Type B pancreatic cell (in vitro differentiated cells): ENCODE measurements around the gene CEP97. TPM values are rescaled to one million over a fixed set of nuclear protein-coding genes. Genes with fewer than 3 reads are reported as not detected.

ENCODE experiments used
- DNase-seq: peaks from one replicate; pipeline ENCODE4 v3.0.0; 2021; ENCODE audit warnings: mixed read lengths; ENCODE audit not compliant: unreplicated experiment; ENCODE audit errors: extremely low spot score
- H3K27ac Mint-ChIP-seq: 2 replicates; pipeline ENCODE4 v1.8.0; 2021; ENCODE audit warnings: mild to moderate bottlenecking, mixed read lengths
- H3K27me3 Mint-ChIP-seq: 2 replicates; pipeline ENCODE4 v1.8.0; 2021; ENCODE audit warnings: mixed read lengths
- H3K36me3 Mint-ChIP-seq: 2 replicates; pipeline ENCODE4 v1.8.0; 2021; ENCODE audit warnings: mixed read lengths
- H3K4me1 Mint-ChIP-seq: one replicate; pipeline ENCODE4 v1.8.0; 2021; ENCODE audit warnings: mixed read lengths; ENCODE audit not compliant: unreplicated experiment
- H3K4me3 Mint-ChIP-seq: 2 replicates; pipeline ENCODE4 v1.8.0; 2021; ENCODE audit warnings: mild to moderate bottlenecking, mixed read lengths
- H3K9me3 Mint-ChIP-seq: 2 replicates; pipeline ENCODE4 v1.8.0; 2021; ENCODE audit warnings: mixed read lengths
- CTCF ChIP-seq: fragments of 200-600 bp; sonication (generic); conservative IDR thresholded peaks from 2 replicates; pipeline ENCODE4 v1.5.0; 2021; ENCODE audit warnings: antibody characterized with exemption, mild to moderate bottlenecking
- total RNA-seq: library from RNA; stranded (reverse); gene quantifications from 2 replicates; pipeline ENCODE4 v1.2.1, GENCODE V29; 2021; ENCODE audit warnings: low replicate concordance

CEP97 gene
- total RNA-seq, 1 donor from 2014 or later, result 24.2 TPM

GRCh38 chr3:101796077-101796680 is 71.8 kb downstream of the CEP97 start:
- Mint-ChIP-seq H3K4me1 (no peaks in the 10 kb centered on the region), H3K9me3 (no peaks in the 10 kb centered on the region), H3K36me3 (peaks cover 36% of the 10 kb centered on the region), H3K27me3 (no peaks in the 10 kb centered on the region), H3K27ac (no peak overlapping the region), H3K4me3 (no peak overlapping the region)
- no peak for DNase-seq
- no peak for TF ChIP-seq CTCF

GRCh38 chr3:101801174-101801573 is 76.8 kb downstream of the CEP97 start:
- no peak overlapping the region for H3K4me3 Mint-ChIP-seq
- H3K9me3 Mint-ChIP-seq, result no peaks in the 10 kb centered on the region
- peaks cover 3% of the 10 kb centered on the region for H3K4me1 Mint-ChIP-seq
- no peak for TF ChIP-seq CTCF
- peaks cover 13% of the 10 kb centered on the region for H3K36me3 Mint-ChIP-seq
- no peak overlapping the region for H3K27ac Mint-ChIP-seq
- no peaks in the 10 kb centered on the region for H3K27me3 Mint-ChIP-seq
- no peak for DNase-seq

GRCh38 chr3:101802179-101802578 is 77.8 kb downstream of the CEP97 start:
- Mint-ChIP-seq H3K4me1 (peaks cover 3% of the 10 kb centered on the region), H3K9me3 (no peaks in the 10 kb centered on the region), H3K36me3 (peaks cover 9% of the 10 kb centered on the region), H3K27me3 (no peaks in the 10 kb centered on the region), H3K4me3 (no peak overlapping the region), H3K27ac (no peak overlapping the region)
- no peak for TF ChIP-seq CTCF
- no peak for DNase-seq

- Mint-ChIP-seq H3K27ac (no peak overlapping the region), H3K27me3 (no peaks in the 10 kb centered on the region), H3K36me3 (peaks cover 9% of the 10 kb centered on the region), H3K4me1 (peaks cover 3% of the 10 kb centered on the region), H3K9me3 (no peaks in the 10 kb centered on the region), H3K4me3 (no peak overlapping the region)
- no peak for DNase-seq
- peak; percentile 94 for TF ChIP-seq CTCF
Measured at GRCh38 chr3:101803173-101803782, 78.9 kb downstream of the CEP97 start.

GRCh38 chr3:101803939-101804338 is 79.5 kb downstream of the CEP97 start:
- no peaks in the 10 kb centered on the region for H3K27me3 Mint-ChIP-seq
- TF ChIP-seq CTCF, result no peak
- H3K9me3 Mint-ChIP-seq, result no peaks in the 10 kb centered on the region
- H3K27ac Mint-ChIP-seq, result no peak overlapping the region
- no peak for DNase-seq
- H3K4me1 Mint-ChIP-seq, result peaks cover 5% of the 10 kb centered on the region
- peaks cover 9% of the 10 kb centered on the region for H3K36me3 Mint-ChIP-seq
- no peak overlapping the region for H3K4me3 Mint-ChIP-seq
